SK-N-SH (cell line): ENCODE data around the gene TSC2. TPM values are rescaled to one million over a fixed set of nuclear protein-coding genes. Genes with fewer than 3 reads are reported as not detected.
"Not testable (repeated sequence)": the region's sequence is repeated elsewhere in the genome, so short reads cannot be mapped to it uniquely, and the experiment has no call there.

Source experiments
- CTCF ChIA-PET: fragments of 300-600, 350-600 bp; formaldehyde crosslinking; extraction: SDS; loops from one replicate; lab custom pipeline; 2021; lab: Yijun Ruan, JAX
- POLR2A ChIA-PET: fragments of 350-600 bp; sonication (Branson Sonifier 250); formaldehyde crosslinking; extraction: SDS; loops from one replicate; lab custom pipeline; 2020; ENCODE audit warnings: antibody characterized with exemption, inconsistent platforms; lab: Yijun Ruan, JAX
- DNase-seq: peaks from one replicate; pipeline ENCODE4 v3.0.0; 2012
- H2AFZ ChIP-seq: fragments of 200-600 bp; sonication (generic); 2 replicates; pipeline ENCODE4 v1.8.1; 2016; ENCODE audit warnings: antibody characterized with exemption, mild to moderate bottlenecking, low read depth
- H3F3A ChIP-seq: fragments of 200-600 bp; sonication (generic); replicated peaks from 2 replicates; pipeline ENCODE3; 2016; ENCODE audit warnings: antibody characterized with exemption, mild to moderate bottlenecking; ENCODE audit not compliant: insufficient read depth
- H3K27ac ChIP-seq, 2 experiments: fragments of 200-500 bp in 1 of 2; fragments of 200-600 bp in 1 of 2; sonication (Bioruptor generic) in 1 of 2; sonication (generic), shearing (Covaris generic) in 1 of 2; 2 replicates each; pipeline versions ENCODE4 v1.5.1 to v1.6.1; 2014 to 2016; ENCODE audit warnings: low read depth in 2 of 2, inconsistent platforms in 1 of 2, low read length in 1 of 2, mild to moderate bottlenecking in 1 of 2, mixed read lengths in 1 of 2
- H3K27me3 ChIP-seq: fragments of 200-600 bp; sonication (generic), shearing (Covaris generic); 2 replicates; pipeline ENCODE4 v1.6.1; 2016; ENCODE audit warnings: mixed run types; ENCODE audit not compliant: insufficient read depth
- H3K36me3 ChIP-seq, 2 experiments: fragments of 200-500 bp in 1 of 2; fragments of 200-600 bp in 1 of 2; sonication (Bioruptor generic) in 1 of 2; sonication (generic) in 1 of 2; replicated peaks in 1 of 2; 2 replicates each; pipeline versions ENCODE3 to v1.5.1; 2014 to 2016; ENCODE audit warnings: low read length in 1 of 2, mild to moderate bottlenecking in 1 of 2; ENCODE audit not compliant: insufficient read depth in 2 of 2, control insufficient read depth in 1 of 2
- H3K4me1 ChIP-seq, 2 experiments: fragments of 200-500 bp in 1 of 2; fragments of 200-600 bp in 1 of 2; sonication (Bioruptor generic) in 1 of 2; sonication (generic), shearing (Covaris generic) in 1 of 2; 2 replicates each; pipeline versions ENCODE4 v1.5.1 to v1.6.1; 2014 to 2016; ENCODE audit warnings: low read depth in 1 of 2, low read length in 1 of 2, mixed run types in 1 of 2; ENCODE audit not compliant: insufficient read depth in 2 of 2, control insufficient read depth in 1 of 2
- H3K4me2 ChIP-seq: fragments of 200-600 bp; sonication (generic), shearing (Covaris generic); 2 replicates; pipeline ENCODE4 v1.6.1; 2017; ENCODE audit warnings: mixed run types
- H3K4me3 ChIP-seq, 2 experiments: fragments of 200-500 bp in 1 of 2; fragments of 200-600 bp in 1 of 2; sonication (Bioruptor generic) in 1 of 2; sonication (generic), shearing (Covaris generic) in 1 of 2; 2 replicates each; pipeline versions ENCODE4 v1.5.1 to v1.8.1; 2014 to 2016; ENCODE audit warnings: low read depth in 2 of 2, inconsistent platforms in 1 of 2, low read length in 1 of 2, mild to moderate bottlenecking in 1 of 2, mixed read lengths in 1 of 2, moderate library complexity in 1 of 2
- H3K79me2 ChIP-seq: fragments of 200-600 bp; sonication (generic); 2 replicates; pipeline ENCODE4 v1.8.1; 2017; ENCODE audit warnings: mild to moderate bottlenecking; ENCODE audit not compliant: insufficient read depth
- H3K9ac ChIP-seq: fragments of 200-600 bp; sonication (generic); 2 replicates; pipeline ENCODE4 v1.6.1; 2017; ENCODE audit warnings: mixed run types
- H3K9me2 ChIP-seq: fragments of 200-600 bp; sonication (generic); 2 replicates; pipeline ENCODE4 v1.6.1; 2017; ENCODE audit warnings: mixed run types
- H3K9me3 ChIP-seq: fragments of 200-600 bp; sonication (generic); 2 replicates; pipeline ENCODE4 v1.6.1; 2017; ENCODE audit warnings: mixed run types, mild to moderate bottlenecking, moderate library complexity
- H4K20me1 ChIP-seq: fragments of 200-600 bp; sonication (generic); 2 replicates; pipeline ENCODE4 v1.6.1; 2017; ENCODE audit warnings: mild to moderate bottlenecking, mixed run types; ENCODE audit not compliant: insufficient read depth
- EZH2phosphoT487 ChIP-seq: fragments of 200-600 bp; sonication (generic); IDR thresholded peaks from 2 replicates; pipeline ENCODE4 v1.6.1; 2017; ENCODE audit warnings: low read depth, mixed run types, mild to moderate bottlenecking, antibody characterized with exemption, moderate library complexity, borderline replicate concordance
- FOXM1 ChIP-seq: IDR thresholded peaks from 2 replicates; pipeline ENCODE4 v1.4.0; 2012; ENCODE audit warnings: low read depth, mild to moderate bottlenecking
- NFIC ChIP-seq: IDR thresholded peaks from 2 replicates; pipeline ENCODE4 v1.4.0; 2012; ENCODE audit warnings: borderline replicate concordance
- NRF1 ChIP-seq: IDR thresholded peaks from 2 replicates; pipeline ENCODE4 v1.6.1; 2012; ENCODE audit warnings: low read depth, mild to moderate bottlenecking, low read length
- POLR2AphosphoS5 ChIP-seq: IDR thresholded peaks from 2 replicates; pipeline ENCODE4 v1.6.1; 2012; ENCODE audit warnings: low read depth, low read length
- YY1 ChIP-seq: IDR thresholded peaks from 2 replicates; pipeline ENCODE4 v1.4.0; 2012; ENCODE audit warnings: low read depth, mild to moderate bottlenecking
- WGBS: methylation state at CpG from one replicate; pipeline ENCODE4 v1.1.6; 2017; ENCODE audit warnings: low lambda C conversion rate; 5-methylcytosine and 5-hydroxymethylcytosine counted together
- polyA plus RNA-seq, 3 experiments: library from polyadenylated mRNA; depleted of rRNA; stranded (reverse); fragments of >200 nt; gene quantifications; 2 replicates each; pipeline ENCODE4 v1.2.3, GENCODE V29; 2012
- TF ChIP-seq, protein P1 (sequence below): fragments of 150-350 bp; IDR thresholded peaks from 2 replicates; pipeline ENCODE4 v1.6.1; 2016; ENCODE audit warnings: mild to moderate bottlenecking, low read depth, low read length
- TF ChIP-seq, protein P2 (sequence below): fragments of 200-600 bp; sonication (generic); IDR thresholded peaks from 2 replicates; pipeline ENCODE4 v1.6.1; 2017; ENCODE audit warnings: antibody characterized with exemption, mild to moderate bottlenecking, moderate library complexity
- TF ChIP-seq, protein P3 (sequence below): IDR thresholded peaks from 2 replicates; pipeline ENCODE4 v1.4.0; 2012; ENCODE audit warnings: low read depth
- TF ChIP-seq, protein P4 (sequence below): IDR thresholded peaks from 2 replicates; pipeline ENCODE4 v1.6.1; 2012; ENCODE audit warnings: mild to moderate bottlenecking, low read depth, low read length, moderate library complexity

Gene TSC2
- polyA plus RNA-seq, 1 of the 3 experiments (the other 2 are of a cell fraction) = 96.1 TPM

DNA sequence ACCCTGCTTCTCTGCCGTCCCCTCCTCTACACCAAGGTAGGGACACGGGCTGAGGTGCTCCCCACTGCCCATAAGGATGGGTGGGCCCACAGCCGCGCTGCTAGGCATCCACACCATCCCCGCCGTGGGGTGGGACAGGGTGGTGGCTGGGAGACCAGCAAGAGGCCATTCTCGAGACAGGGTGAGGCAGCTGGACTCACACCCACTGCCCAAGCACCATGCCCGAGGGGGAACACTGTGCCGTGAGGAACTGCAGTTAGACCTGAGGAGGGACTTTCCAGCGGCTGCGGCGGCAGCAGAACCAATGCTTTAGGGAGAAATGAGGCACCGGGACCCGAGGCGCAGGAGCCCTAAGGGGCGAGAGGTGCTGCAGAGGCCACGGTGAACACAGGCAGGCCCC is 74.6 kb downstream of the TSC2 start:
- H3K9ac ChIP-seq = no peak overlapping the region
- H3K9me2 ChIP-seq = no peaks in the 10 kb centered on the region
- peak overlapping the region in 1 of 2 experiments; percentile 82; a peak in 2 of 4 replicates for H3K27ac ChIP-seq
- no peak overlapping the region for H2AFZ ChIP-seq
- 87% methylated on average over 11 of the region's 17 CpGs for WGBS
- peaks cover 26 to 57% of the 10 kb centered on the region in 2 experiments; a peak in 3 of 4 replicates for H3K4me1 ChIP-seq
- no peaks in the 10 kb centered on the region for H3K9me3 ChIP-seq
- TF ChIP-seq NRF1 (no peak), POLR2AphosphoS5 (no peak), YY1 (no peak), EZH2phosphoT487 (no peak), FOXM1 (no peak), NFIC (no peak)
- TF ChIP-seq, protein P1, sequence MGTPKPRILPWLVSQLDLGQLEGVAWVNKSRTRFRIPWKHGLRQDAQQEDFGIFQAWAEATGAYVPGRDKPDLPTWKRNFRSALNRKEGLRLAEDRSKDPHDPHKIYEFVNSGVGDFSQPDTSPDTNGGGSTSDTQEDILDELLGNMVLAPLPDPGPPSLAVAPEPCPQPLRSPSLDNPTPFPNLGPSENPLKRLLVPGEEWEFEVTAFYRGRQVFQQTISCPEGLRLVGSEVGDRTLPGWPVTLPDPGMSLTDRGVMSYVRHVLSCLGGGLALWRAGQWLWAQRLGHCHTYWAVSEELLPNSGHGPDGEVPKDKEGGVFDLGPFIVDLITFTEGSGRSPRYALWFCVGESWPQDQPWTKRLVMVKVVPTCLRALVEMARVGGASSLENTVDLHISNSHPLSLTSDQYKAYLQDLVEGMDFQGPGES = no peak
- TF ChIP-seq, protein P2, sequence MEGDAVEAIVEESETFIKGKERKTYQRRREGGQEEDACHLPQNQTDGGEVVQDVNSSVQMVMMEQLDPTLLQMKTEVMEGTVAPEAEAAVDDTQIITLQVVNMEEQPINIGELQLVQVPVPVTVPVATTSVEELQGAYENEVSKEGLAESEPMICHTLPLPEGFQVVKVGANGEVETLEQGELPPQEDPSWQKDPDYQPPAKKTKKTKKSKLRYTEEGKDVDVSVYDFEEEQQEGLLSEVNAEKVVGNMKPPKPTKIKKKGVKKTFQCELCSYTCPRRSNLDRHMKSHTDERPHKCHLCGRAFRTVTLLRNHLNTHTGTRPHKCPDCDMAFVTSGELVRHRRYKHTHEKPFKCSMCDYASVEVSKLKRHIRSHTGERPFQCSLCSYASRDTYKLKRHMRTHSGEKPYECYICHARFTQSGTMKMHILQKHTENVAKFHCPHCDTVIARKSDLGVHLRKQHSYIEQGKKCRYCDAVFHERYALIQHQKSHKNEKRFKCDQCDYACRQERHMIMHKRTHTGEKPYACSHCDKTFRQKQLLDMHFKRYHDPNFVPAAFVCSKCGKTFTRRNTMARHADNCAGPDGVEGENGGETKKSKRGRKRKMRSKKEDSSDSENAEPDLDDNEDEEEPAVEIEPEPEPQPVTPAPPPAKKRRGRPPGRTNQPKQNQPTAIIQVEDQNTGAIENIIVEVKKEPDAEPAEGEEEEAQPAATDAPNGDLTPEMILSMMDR = no peak
- TF ChIP-seq, protein P3, sequence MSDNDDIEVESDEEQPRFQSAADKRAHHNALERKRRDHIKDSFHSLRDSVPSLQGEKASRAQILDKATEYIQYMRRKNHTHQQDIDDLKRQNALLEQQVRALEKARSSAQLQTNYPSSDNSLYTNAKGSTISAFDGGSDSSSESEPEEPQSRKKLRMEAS = no peak
- TF ChIP-seq, protein P4, sequence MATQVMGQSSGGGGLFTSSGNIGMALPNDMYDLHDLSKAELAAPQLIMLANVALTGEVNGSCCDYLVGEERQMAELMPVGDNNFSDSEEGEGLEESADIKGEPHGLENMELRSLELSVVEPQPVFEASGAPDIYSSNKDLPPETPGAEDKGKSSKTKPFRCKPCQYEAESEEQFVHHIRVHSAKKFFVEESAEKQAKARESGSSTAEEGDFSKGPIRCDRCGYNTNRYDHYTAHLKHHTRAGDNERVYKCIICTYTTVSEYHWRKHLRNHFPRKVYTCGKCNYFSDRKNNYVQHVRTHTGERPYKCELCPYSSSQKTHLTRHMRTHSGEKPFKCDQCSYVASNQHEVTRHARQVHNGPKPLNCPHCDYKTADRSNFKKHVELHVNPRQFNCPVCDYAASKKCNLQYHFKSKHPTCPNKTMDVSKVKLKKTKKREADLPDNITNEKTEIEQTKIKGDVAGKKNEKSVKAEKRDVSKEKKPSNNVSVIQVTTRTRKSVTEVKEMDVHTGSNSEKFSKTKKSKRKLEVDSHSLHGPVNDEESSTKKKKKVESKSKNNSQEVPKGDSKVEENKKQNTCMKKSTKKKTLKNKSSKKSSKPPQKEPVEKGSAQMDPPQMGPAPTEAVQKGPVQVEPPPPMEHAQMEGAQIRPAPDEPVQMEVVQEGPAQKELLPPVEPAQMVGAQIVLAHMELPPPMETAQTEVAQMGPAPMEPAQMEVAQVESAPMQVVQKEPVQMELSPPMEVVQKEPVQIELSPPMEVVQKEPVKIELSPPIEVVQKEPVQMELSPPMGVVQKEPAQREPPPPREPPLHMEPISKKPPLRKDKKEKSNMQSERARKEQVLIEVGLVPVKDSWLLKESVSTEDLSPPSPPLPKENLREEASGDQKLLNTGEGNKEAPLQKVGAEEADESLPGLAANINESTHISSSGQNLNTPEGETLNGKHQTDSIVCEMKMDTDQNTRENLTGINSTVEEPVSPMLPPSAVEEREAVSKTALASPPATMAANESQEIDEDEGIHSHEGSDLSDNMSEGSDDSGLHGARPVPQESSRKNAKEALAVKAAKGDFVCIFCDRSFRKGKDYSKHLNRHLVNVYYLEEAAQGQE = no peak
- H3K4me2 ChIP-seq = no peak overlapping the region
- H4K20me1 ChIP-seq = peaks cover 15% of the 10 kb centered on the region
- no peak for DNase-seq
- H3K79me2 ChIP-seq = peaks cover 75% of the 10 kb centered on the region
- H3K4me3 ChIP-seq = no peak overlapping the region
- peaks cover 7% of the 10 kb centered on the region for H3F3A ChIP-seq
- H3K27me3 ChIP-seq = no peaks in the 10 kb centered on the region
- ChIA-PET POLR2A (interaction anchor here (1.5 kb wide), 1 partner anchor 33 kb away, joined by 5 read pairs; the partner anchor contains the start of gene TRAF7), CTCF (interaction anchor here (1.1 to 1.7 kb wide), 2 partner anchors 17 to 18 kb away, joined by 3 to 16 read pairs; no protein-coding TSS in a partner anchor)
- no peaks in the 10 kb centered on the region for H3K36me3 ChIP-seq

DNA sequence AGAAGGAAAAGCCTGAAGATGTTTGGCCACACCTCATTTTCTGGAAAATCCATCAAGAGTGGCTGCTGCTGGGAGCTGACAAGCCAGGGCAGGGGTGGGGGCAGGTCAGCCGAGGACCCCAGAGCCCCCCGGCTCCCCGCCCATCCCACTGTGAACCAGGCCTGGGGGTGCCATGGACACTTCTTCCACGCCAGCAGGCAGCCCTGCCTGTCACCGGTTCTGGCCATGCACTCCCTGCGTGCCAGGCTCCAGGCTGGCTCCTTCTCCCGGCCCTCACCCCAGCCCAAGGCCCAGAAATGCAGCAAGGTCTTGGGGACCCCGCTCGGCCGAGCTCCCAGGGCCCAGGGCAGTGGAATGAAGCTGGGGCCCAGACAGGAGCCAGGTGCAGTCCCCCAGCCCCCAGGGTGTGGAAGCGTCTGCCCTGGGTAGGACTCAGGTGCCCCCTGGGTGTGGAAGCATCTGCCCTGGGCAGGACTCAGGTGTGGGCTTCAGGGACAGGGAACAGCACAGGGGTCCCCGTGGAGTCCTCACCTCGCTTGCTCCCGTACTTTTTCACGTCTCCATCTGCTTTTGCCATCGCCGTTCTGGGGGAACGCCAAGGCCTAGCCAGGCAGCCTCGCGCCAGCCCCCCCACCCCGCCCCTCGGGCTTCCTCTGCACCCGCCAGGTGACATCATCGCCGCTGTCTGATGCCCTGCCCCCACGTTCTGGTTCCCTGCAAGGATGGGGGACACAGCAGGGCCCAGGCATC is 75.3 kb downstream of the TSC2 start:
- H3K9me2 ChIP-seq, H3K4me3 ChIP-seq, H3K9me3 ChIP-seq, DNase-seq, H3K27me3 ChIP-seq, H3K36me3 ChIP-seq, H3F3A ChIP-seq, H3K9ac ChIP-seq, POLR2A ChIA-PET, H2AFZ ChIP-seq, H3K4me2 ChIP-seq: not testable (repeated sequence)
- 40% methylated on average over 4 of the region's 26 CpGs for WGBS
- CTCF ChIA-PET = interaction anchor here (0.5 kb wide), 1 partner anchor 18 kb away, joined by 4 read pairs; no protein-coding TSS in a partner anchor
- peaks cover 77% of the 10 kb centered on the region for H3K79me2 ChIP-seq
- H3K27ac ChIP-seq = peak overlapping the region in 1 of 2 experiments; percentile 98; a peak in 2 of 4 replicates
- peaks cover 15% of the 10 kb centered on the region for H4K20me1 ChIP-seq
- H3K4me1 ChIP-seq = peaks cover 28 to 60% of the 10 kb centered on the region in 2 experiments; a peak in 3 of 4 replicates

DNA sequence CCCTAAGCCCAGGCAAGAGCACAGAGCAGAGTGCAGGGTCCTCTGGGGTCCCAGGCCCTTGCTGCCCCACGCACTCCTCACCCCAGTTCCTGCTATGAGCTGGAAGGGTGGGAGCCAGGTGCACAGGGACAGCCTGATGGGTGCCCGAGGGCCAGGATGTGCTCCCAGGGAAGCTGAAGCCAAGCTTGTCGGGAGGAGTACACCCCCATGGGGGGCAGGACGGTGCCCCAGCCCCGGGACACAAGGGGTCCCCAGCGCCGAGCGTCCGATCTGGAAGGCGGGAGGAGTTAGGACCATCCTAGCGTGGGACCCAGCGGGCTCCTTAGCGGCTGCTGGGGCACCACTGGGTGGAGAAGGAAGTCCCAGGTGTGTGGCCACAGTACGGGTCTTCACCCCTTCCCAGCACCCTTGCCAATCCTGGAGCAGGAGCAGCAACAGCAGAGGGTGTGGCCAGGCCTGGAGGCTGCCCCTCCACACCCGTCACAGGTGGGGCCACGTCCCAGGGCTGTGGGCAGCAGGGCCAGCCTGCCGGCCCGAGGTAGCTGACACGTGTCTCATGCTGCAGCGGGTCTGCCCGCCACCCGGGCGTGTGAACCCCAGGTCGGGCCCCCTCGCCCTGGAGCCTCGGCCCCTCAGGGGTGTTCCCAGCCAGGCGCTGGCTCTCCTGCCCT is 76.1 kb downstream of the TSC2 start:
- Histone ChIP-seq H4K20me1 (peaks cover 15% of the 10 kb centered on the region), H3K4me1 (peaks cover 28 to 60% of the 10 kb centered on the region in 2 experiments; a peak in 3 of 4 replicates), H3K9ac (peak overlapping the region; percentile 79; the same call in 1 of the 2 replicates), H3K79me2 (peaks cover 80% of the 10 kb centered on the region), H3K4me2 (peak overlapping the region; percentile 82), H3F3A (peaks cover 12% of the 10 kb centered on the region), H3K27ac (peak overlapping the region; percentile 84 to 98), H3K4me3 (peak overlapping the region; percentile 16 to 27; a peak in 1 of 4 replicates)
- H3K9me2 ChIP-seq, H3K9me3 ChIP-seq, H2AFZ ChIP-seq, DNase-seq, H3K36me3 ChIP-seq, H3K27me3 ChIP-seq: not testable (repeated sequence)
- ChIA-PET POLR2A (interaction anchor here (1.8 kb wide), 1 partner anchor 24 kb away, joined by 4 read pairs; the partner anchor contains the start of gene RAB26), CTCF (interaction anchor here (0.5 kb wide), 1 partner anchor 17 kb away, joined by 4 read pairs; no protein-coding TSS in a partner anchor)
- 70% methylated on average over 16 of the region's 27 CpGs for WGBS
